Vagina (tissue), 2 donors: ENCODE measurements around the gene IMMT.

Experiments
- POLR2A ChIP-seq, 2 donors: fragments of 450-650 bp; IDR thresholded peaks; one replicate each; pipeline ENCODE4 v1.6.1; 2017; ENCODE audit warnings: antibody characterized with exemption in 2 of 2, mild to moderate bottlenecking in 2 of 2, moderate library complexity in 2 of 2
- TF ChIP-seq, protein P1 (sequence below), 3 experiments: fragments of 450-650 bp in 2 of 3; fragments of 200-600 bp in 1 of 3; sonication (generic) in 1 of 3; IDR thresholded peaks; one replicate each; pipeline ENCODE4 v1.5.1; 2017 to 2019; ENCODE audit warnings: antibody characterized with exemption in 3 of 3, mild to moderate bottlenecking in 2 of 3, moderate library complexity in 2 of 3

DNA sequence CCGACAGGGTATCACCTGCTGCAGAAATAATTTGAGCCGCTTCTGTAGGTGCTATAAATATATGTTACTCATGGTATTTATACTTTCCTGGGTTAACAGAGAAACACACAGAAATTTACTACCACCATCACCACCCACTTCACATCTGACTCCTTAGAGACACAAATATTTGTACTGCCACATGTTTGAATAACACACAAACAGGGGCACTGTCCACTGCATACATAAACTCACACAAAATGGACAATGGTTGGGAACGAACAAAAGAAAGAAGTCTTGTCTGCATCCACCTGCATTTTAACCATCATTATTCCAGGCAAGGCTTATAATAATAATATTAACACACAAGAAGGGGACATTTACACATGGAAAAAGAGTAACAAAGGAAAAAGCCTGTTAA is 24.0 kb downstream of the IMMT start:
- no peak for TF ChIP-seq POLR2A (IDR thresholded peaks at IDR 0.05)
- TF ChIP-seq, protein P1, sequence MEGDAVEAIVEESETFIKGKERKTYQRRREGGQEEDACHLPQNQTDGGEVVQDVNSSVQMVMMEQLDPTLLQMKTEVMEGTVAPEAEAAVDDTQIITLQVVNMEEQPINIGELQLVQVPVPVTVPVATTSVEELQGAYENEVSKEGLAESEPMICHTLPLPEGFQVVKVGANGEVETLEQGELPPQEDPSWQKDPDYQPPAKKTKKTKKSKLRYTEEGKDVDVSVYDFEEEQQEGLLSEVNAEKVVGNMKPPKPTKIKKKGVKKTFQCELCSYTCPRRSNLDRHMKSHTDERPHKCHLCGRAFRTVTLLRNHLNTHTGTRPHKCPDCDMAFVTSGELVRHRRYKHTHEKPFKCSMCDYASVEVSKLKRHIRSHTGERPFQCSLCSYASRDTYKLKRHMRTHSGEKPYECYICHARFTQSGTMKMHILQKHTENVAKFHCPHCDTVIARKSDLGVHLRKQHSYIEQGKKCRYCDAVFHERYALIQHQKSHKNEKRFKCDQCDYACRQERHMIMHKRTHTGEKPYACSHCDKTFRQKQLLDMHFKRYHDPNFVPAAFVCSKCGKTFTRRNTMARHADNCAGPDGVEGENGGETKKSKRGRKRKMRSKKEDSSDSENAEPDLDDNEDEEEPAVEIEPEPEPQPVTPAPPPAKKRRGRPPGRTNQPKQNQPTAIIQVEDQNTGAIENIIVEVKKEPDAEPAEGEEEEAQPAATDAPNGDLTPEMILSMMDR (IDR thresholded peaks at IDR 0.05): no peak
